BE2C (cell line): ENCODE data around the gene PEX1.

Experiments used
- DNase-seq: peaks from one replicate; pipeline ENCODE4 v3.0.0-alpha.2; 2020
- H3K27me3 ChIP-seq: fragments of 250-450 bp; sonication (Bioruptor Pico); 2 replicates; pipeline ENCODE4 v1.5.1; 2020; ENCODE audit warnings: mild to moderate bottlenecking
- H3K36me3 ChIP-seq: fragments of 250-450 bp; sonication (Bioruptor Pico); 2 replicates; pipeline ENCODE4 v1.5.1; 2020; ENCODE audit warnings: mild to moderate bottlenecking
- H3K4me1 ChIP-seq: fragments of 250-450 bp; sonication (Bioruptor Pico); 2 replicates; pipeline ENCODE4 v1.5.1; 2020
- H3K4me3 ChIP-seq: 2 replicates; pipeline ENCODE4 v1.5.1; 2011; ENCODE audit warnings: low read depth, low read length
- H3K9me3 ChIP-seq: fragments of 250-450 bp; sonication (Bioruptor Pico); 2 replicates; pipeline ENCODE4 v1.5.1; 2020
- TF ChIP-seq, protein P1 (sequence below): IDR thresholded peaks from 2 replicates; pipeline ENCODE4 v1.5.1; 2012; ENCODE audit warnings: mild to moderate bottlenecking, low read depth, low read length

The PEX1 gene

DNA sequence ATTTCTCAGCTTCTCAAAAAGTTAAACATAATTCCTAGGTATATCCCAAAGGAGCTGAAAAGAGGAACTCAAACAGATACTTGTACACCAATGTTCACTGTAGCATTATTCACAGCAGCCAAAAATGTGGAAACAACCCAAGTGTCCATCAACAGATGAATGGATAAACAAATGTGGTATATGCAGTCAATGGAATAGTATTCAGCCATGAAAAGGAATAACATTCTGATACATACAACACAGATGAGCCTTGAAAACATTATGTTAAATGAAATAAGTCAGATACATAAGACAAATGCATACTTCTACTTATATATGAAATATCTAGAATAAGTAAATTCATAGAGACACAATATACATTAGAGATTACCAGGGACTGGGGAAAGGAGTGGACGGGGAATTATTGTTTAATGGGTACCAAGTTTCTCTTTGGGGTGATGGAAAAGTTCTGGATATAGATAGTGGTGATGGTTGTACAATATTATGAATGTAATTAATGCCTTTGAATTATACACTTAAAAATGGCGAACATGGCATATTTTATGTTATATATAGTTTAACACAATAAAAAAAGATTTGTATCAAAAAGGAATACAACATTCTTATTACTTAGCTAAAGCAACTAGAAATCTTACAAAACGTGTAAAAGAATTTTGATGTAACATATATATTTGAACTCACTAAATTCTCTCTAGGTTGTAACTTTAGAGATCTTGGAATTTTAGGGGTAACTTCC lies 15.0 kb downstream of the PEX1 start:
- no peak for DNase-seq
- H3K27me3 ChIP-seq = no peaks in the 10 kb centered on the region
- TF ChIP-seq, protein P1, sequence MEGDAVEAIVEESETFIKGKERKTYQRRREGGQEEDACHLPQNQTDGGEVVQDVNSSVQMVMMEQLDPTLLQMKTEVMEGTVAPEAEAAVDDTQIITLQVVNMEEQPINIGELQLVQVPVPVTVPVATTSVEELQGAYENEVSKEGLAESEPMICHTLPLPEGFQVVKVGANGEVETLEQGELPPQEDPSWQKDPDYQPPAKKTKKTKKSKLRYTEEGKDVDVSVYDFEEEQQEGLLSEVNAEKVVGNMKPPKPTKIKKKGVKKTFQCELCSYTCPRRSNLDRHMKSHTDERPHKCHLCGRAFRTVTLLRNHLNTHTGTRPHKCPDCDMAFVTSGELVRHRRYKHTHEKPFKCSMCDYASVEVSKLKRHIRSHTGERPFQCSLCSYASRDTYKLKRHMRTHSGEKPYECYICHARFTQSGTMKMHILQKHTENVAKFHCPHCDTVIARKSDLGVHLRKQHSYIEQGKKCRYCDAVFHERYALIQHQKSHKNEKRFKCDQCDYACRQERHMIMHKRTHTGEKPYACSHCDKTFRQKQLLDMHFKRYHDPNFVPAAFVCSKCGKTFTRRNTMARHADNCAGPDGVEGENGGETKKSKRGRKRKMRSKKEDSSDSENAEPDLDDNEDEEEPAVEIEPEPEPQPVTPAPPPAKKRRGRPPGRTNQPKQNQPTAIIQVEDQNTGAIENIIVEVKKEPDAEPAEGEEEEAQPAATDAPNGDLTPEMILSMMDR = no peak
- no peaks in the 10 kb centered on the region for H3K36me3 ChIP-seq
- H3K4me3 ChIP-seq = no peak overlapping the region
- H3K9me3 ChIP-seq = no peaks in the 10 kb centered on the region
- no peaks in the 10 kb centered on the region for H3K4me1 ChIP-seq

DNA sequence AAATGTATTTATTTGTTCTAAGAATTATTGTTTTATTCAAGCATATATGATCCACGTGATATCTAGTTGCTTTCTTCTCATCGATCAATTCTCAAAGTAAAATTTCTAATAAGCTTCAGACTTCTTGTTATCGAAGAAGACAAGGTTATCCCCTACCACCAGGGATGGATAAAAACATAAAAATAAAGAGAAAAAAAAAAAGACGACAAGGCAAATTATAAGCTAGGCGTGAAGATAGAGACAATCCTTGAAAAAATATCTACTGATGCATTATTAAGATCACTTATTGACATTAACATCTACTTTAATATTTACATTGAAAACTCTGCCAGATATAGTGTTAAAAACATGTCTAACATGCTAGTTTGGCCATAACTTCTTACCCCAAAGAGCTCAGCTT lies 19.4 kb downstream of the PEX1 start:
- TF ChIP-seq, protein P1 = no peak
- Histone ChIP-seq H3K4me3 (no peak overlapping the region), H3K9me3 (no peaks in the 10 kb centered on the region), H3K27me3 (no peaks in the 10 kb centered on the region), H3K36me3 (no peaks in the 10 kb centered on the region), H3K4me1 (no peaks in the 10 kb centered on the region)
- DNase-seq = no peak

DNA sequence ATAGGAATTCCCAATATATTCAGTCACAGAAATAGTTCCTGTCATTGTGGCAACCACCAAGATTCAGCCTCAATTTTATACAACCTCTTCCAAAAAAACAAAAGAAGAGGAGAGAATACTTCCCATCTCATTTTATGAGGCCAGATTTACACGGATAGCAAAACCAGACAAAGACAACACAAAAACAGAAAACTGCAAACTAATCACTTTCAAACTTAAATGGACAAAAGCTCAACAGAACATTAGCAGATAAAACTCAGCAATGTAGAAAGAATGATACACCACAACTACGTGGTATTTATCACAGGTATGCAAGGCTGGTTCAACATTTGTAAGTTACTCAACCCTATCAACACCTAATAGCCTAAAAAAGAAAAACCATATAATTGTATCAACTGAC lies 22.0 kb downstream of the PEX1 start:
- DNase-seq = no peak
- TF ChIP-seq, protein P1 = no peak
- no peak overlapping the region for H3K4me3 ChIP-seq
- H3K4me1 ChIP-seq = no peaks in the 10 kb centered on the region
- H3K36me3 ChIP-seq = no peaks in the 10 kb centered on the region
- no peaks in the 10 kb centered on the region for H3K27me3 ChIP-seq
- H3K9me3 ChIP-seq = no peaks in the 10 kb centered on the region

DNA sequence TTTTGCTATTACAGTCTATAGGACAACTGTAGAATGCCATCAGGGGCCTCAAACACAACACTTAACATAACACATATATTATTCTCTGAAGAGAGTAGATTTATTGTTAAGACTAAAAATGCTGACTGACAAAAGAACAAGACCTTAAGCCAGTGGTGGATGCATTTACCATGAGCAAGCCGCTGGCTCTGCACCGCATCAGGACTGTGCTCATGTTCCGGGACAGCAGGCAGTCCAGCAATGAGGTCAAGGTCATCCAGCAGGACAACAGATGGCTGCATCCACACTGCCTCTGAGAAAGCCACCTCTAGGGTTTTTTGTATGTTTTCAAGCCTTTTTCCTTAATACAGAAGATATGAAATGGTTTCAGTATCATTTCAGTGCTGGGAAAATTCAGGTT lies 23.8 kb downstream of the PEX1 start:
- no peaks in the 10 kb centered on the region for H3K27me3 ChIP-seq
- no peaks in the 10 kb centered on the region for H3K36me3 ChIP-seq
- H3K4me1 ChIP-seq = no peaks in the 10 kb centered on the region
- TF ChIP-seq, protein P1 = no peak
- H3K4me3 ChIP-seq = no peak overlapping the region
- H3K9me3 ChIP-seq = no peaks in the 10 kb centered on the region
- DNase-seq = no peak

DNA sequence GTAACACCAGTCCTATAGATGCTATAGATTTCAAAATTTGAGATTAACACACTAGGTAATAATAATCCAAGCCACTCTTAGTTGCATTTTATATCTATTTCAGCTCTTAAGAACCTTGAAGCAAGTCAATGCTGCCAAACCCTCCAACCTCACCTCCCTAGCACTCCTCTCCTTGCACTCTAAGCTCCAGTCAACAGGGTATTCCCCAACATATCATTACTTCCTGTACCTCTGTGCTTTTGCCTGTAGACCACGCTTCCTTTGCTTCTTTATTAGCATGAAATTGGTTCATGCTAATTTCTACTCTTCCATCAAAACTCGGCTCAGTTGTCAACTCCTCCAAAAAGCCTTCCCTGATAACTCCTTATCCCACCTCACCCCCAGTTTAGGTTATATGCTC lies 24.6 kb downstream of the PEX1 start:
- no peaks in the 10 kb centered on the region for H3K9me3 ChIP-seq
- no peaks in the 10 kb centered on the region for H3K27me3 ChIP-seq
- no peak for DNase-seq
- no peaks in the 10 kb centered on the region for H3K4me1 ChIP-seq
- TF ChIP-seq, protein P1 = no peak
- no peaks in the 10 kb centered on the region for H3K36me3 ChIP-seq
- no peak overlapping the region for H3K4me3 ChIP-seq

DNA sequence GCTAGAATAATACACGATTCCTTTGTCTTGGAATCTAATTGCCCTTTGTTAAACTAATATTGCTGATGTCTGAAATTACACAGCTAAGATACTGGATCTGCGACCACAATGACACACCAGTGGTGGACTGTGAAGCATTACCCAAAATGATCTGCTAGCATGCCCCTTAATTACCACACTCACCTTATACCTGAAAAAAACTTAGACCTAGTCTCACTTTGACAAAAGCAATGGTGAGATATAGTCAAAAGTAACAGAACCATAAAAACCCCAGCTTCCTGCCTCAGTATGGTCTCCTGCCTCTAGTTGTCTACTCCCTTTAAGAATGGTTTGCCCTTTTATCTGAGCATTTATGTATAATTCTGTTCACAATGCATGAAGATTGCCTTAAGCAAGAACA lies 29.8 kb downstream of the PEX1 start:
- no peaks in the 10 kb centered on the region for H3K36me3 ChIP-seq
- H3K27me3 ChIP-seq = no peaks in the 10 kb centered on the region
- H3K4me3 ChIP-seq = no peak overlapping the region
- H3K9me3 ChIP-seq = no peaks in the 10 kb centered on the region
- DNase-seq = no peak
- TF ChIP-seq, protein P1 = no peak
- no peaks in the 10 kb centered on the region for H3K4me1 ChIP-seq
